CD4-positive, alpha-beta T cell (primary cell): Measurements from ENCODE around the gene ITLN2. TPM values are rescaled to one million over a fixed set of nuclear protein-coding genes. Genes with fewer than 3 reads are reported as not detected.

Experiments
- ATAC-seq: fragments of 200-7000 bp; cut with Tn5 transposase; one replicate; pipeline ENCODE4 v1.10.0; 2022; ENCODE audit warnings: mild to moderate bottlenecking; ENCODE audit not compliant: poor library complexity
- CTCF ChIA-PET: fragments of 350-600 bp; sonication (Branson Sonifier 250); formaldehyde crosslinking; loops from one replicate; lab custom pipeline; 2021; ENCODE audit warnings: antibody characterized with exemption, inconsistent platforms; lab: Charles Lee
- POLR2A ChIA-PET: fragments of 350-600 bp; sonication (Branson Sonifier 250); formaldehyde crosslinking; loops from one replicate; lab custom pipeline; 2021; ENCODE audit warnings: antibody characterized with exemption, inconsistent platforms; lab: Charles Lee
- DNase-seq, 14 experiments: peaks; one replicate each; pipeline ENCODE4 v3.0.0-alpha.2; 2013 to 2020; ENCODE audit warnings: mixed read lengths in 2 of 14
- H3K27ac ChIP-seq, 2 donors: one replicate each; pipeline versions ENCODE4 v1.5.1 to v1.7.0; 2013; ENCODE audit warnings: low read length in 2 of 2, low read depth in 1 of 2, mild to moderate bottlenecking in 1 of 2
- H3K27me3 ChIP-seq, 2 experiments: 1 replicate in 1 of 2; 2 replicates in 1 of 2; pipeline versions ENCODE4 v1.6.1 to v1.7.0; 2013; ENCODE audit warnings: low read length in 2 of 2, control low read depth in 1 of 2, mild to moderate bottlenecking in 1 of 2, moderate library complexity in 1 of 2; ENCODE audit not compliant: insufficient read depth in 2 of 2, control insufficient read depth in 1 of 2
- H3K36me3 ChIP-seq: one replicate; pipeline ENCODE4 v1.6.1; 2013; ENCODE audit warnings: low read length, control low read depth; ENCODE audit not compliant: insufficient read depth
- H3K4me1 ChIP-seq: one replicate; pipeline ENCODE4 v1.6.1; 2013; ENCODE audit warnings: low read length, control low read depth; ENCODE audit not compliant: insufficient read depth
- H3K4me3 ChIP-seq: one replicate; pipeline ENCODE4 v1.5.1; 2013; ENCODE audit warnings: mild to moderate bottlenecking, low read length, moderate library complexity
- H3K9me3 ChIP-seq, 2 experiments: 1 replicate in 1 of 2; 2 replicates in 1 of 2; pipeline versions ENCODE4 v1.6.1 to v1.7.0; 2013; ENCODE audit warnings: low read length in 2 of 2, mild to moderate bottlenecking in 2 of 2, control low read depth in 1 of 2, moderate library complexity in 1 of 2; ENCODE audit not compliant: control insufficient read depth in 1 of 2, insufficient read depth in 1 of 2
- H3K27ac Mint-ChIP-seq: one replicate; pipeline ENCODE4 v1.8.0; 2020; ENCODE audit warnings: mixed read lengths
- H3K27me3 Mint-ChIP-seq: one replicate; pipeline ENCODE4 v1.8.0; 2021; ENCODE audit warnings: mixed read lengths
- H3K36me3 Mint-ChIP-seq: one replicate; pipeline ENCODE4 v1.8.0; 2021; ENCODE audit warnings: low read depth, mixed read lengths
- H3K4me1 Mint-ChIP-seq: one replicate; pipeline ENCODE4 v1.8.0; 2021; ENCODE audit warnings: low read depth, mixed read lengths
- H3K4me3 Mint-ChIP-seq: one replicate; pipeline ENCODE4 v1.8.0; 2020; ENCODE audit warnings: mild to moderate bottlenecking, mixed read lengths
- H3K9me3 Mint-ChIP-seq: one replicate; pipeline ENCODE4 v1.8.0; 2020; ENCODE audit warnings: mixed read lengths
- CTCF ChIP-seq: fragments of 200-600 bp; IDR thresholded peaks from one replicate; pipeline ENCODE4 v1.8.0; 2022; ENCODE audit warnings: antibody characterized with exemption, mild to moderate bottlenecking
- intact Hi-C, 2 experiments: fragments of 100-400 bp; cut with DNase I in 1 of 2; cut with micrococcal nuclease in 1 of 2; formaldehyde crosslinking; loops; one replicate each; pipeline versions ENCODE4 v1.15.1 to v1.9.0; 2023 to 2025; cut with DNase I, micrococcal nuclease
- total RNA-seq, 174 experiments: library from RNA in 2 of 174; stranded (reverse) in 2 of 174; gene quantifications; one replicate each; pipeline ENCODE4 v1.2.3 and lab custom pipeline; 2021 to 2026

The ITLN2 gene
- total RNA-seq, 2 experiments from 2014 or later, result not detected

- DNase-seq, result no peak
- ChIA-PET CTCF (no interaction called here), POLR2A (no interaction called here)
- Histone ChIP-seq H3K4me1 (peaks cover 11% of the 10 kb centered on the region), H3K27me3 (peaks cover 18 to 27% of the 10 kb centered on the region in 2 experiments), H3K36me3 (no peaks in the 10 kb centered on the region), H3K4me3 (no peak overlapping the region), H3K9me3 (no peaks in the 10 kb centered on the region), H3K27ac (no peak overlapping the region)
- Mint-ChIP-seq H3K27me3 (peaks cover 45% of the 10 kb centered on the region), H3K36me3 (no peaks in the 10 kb centered on the region), H3K4me3 (no peak overlapping the region), H3K9me3 (no peaks in the 10 kb centered on the region), H3K4me1 (no peaks in the 10 kb centered on the region), H3K27ac (no peak overlapping the region)
- intact Hi-C loops, result no loop called here
- no peak for TF ChIP-seq CTCF
- no peak for ATAC-seq
Measured at GRCh38 chr1:160979286-160979685, 24.7 kb upstream of the ITLN2 start.

- TF ChIP-seq CTCF, result no peak
- intact Hi-C loops, result no loop called here
- Mint-ChIP-seq H3K36me3 (no peaks in the 10 kb centered on the region), H3K4me1 (no peaks in the 10 kb centered on the region), H3K27ac (no peak overlapping the region), H3K9me3 (no peaks in the 10 kb centered on the region), H3K27me3 (peaks cover 43% of the 10 kb centered on the region), H3K4me3 (no peak overlapping the region)
- Histone ChIP-seq H3K4me1 (peaks cover 11% of the 10 kb centered on the region), H3K27ac (no peak overlapping the region), H3K36me3 (no peaks in the 10 kb centered on the region), H3K27me3 (peaks cover 18 to 23% of the 10 kb centered on the region in 2 experiments), H3K9me3 (no peaks in the 10 kb centered on the region), H3K4me3 (no peak overlapping the region)
- ATAC-seq (no peak), DNase-seq (no peak)
- ChIA-PET CTCF (interaction anchor here (1.0 kb wide), 1 partner anchor 120 kb away, joined by 3 read pairs; the partner anchor contains the start of gene KLHDC9), POLR2A (no interaction called here)
Measured at GRCh38 chr1:160978510-160978927, 23.9 kb upstream of the ITLN2 start.

- Histone ChIP-seq H3K27ac (no peak overlapping the region), H3K4me3 (no peak overlapping the region), H3K36me3 (no peaks in the 10 kb centered on the region), H3K4me1 (no peaks in the 10 kb centered on the region), H3K9me3 (no peaks in the 10 kb centered on the region), H3K27me3 (peaks cover 0 to under 1% of the 10 kb centered on the region in 2 experiments)
- DNase-seq (no peak), ATAC-seq (no peak)
- H3K9me3 Mint-ChIP-seq, result no peaks in the 10 kb centered on the region
- TF ChIP-seq CTCF, result no peak
- no peak overlapping the region for H3K27ac Mint-ChIP-seq
- H3K36me3 Mint-ChIP-seq, result no peaks in the 10 kb centered on the region
- no peak overlapping the region for H3K4me3 Mint-ChIP-seq
- peaks cover 27% of the 10 kb centered on the region for H3K27me3 Mint-ChIP-seq
- no peaks in the 10 kb centered on the region for H3K4me1 Mint-ChIP-seq
- CTCF ChIA-PET, result no interaction called here
- intact Hi-C loops, result no loop called here
- POLR2A ChIA-PET, result no interaction called here
Measured at GRCh38 chr1:160975026-160975425, 20.4 kb upstream of the ITLN2 start.
